ENCODE data around the gene CBX6.

CBX6 gene

GRCh38 chr22:38840129-38840528 lies 31.9 kb downstream of the CBX6 start:
- no peak for DNase-seq (ENCODE audit: low read depth)

GRCh38 chr22:38839686-38840085 lies 32.3 kb downstream of the CBX6 start:
- no peak for DNase-seq (ENCODE audit: low read depth)

- DNase-seq (ENCODE audit: low read depth): no peak
Observed at GRCh38 chr22:38837414-38837928, 34.5 kb downstream of the CBX6 start.

- no peak for DNase-seq (ENCODE audit: low read depth)
Observed at GRCh38 chr22:38835888-38836301, 36.1 kb downstream of the CBX6 start.

GRCh38 chr22:38834991-38835390 lies 37.0 kb downstream of the CBX6 start:
- no peak for DNase-seq (ENCODE audit: low read depth)

GRCh38 chr22:38834215-38834953 lies 37.6 kb downstream of the CBX6 start:
- no peak for DNase-seq (ENCODE audit: low read depth)

- no peak for DNase-seq (ENCODE audit: low read depth)
Observed at GRCh38 chr22:38833061-38833460, 39.0 kb downstream of the CBX6 start.

GRCh38 chr22:38832005-38832978 lies 39.7 kb downstream of the CBX6 start:
- no peak for DNase-seq (ENCODE audit: low read depth)

GRCh38 chr22:38831166-38831945 lies 40.7 kb downstream of the CBX6 start:
- no peak for DNase-seq (ENCODE audit: low read depth)

- DNase-seq (ENCODE audit: low read depth): no peak
Observed at GRCh38 chr22:38830845-38831108, 41.2 kb downstream of the CBX6 start.

GRCh38 chr22:38830026-38830844 lies 41.8 kb downstream of the CBX6 start:
- no peak for DNase-seq (ENCODE audit: low read depth)

GRCh38 chr22:38829485-38829884 lies 42.5 kb downstream of the CBX6 start:
- no peak for DNase-seq (ENCODE audit: low read depth)

GRCh38 chr22:38828616-38829205 lies 43.3 kb downstream of the CBX6 start:
- DNase-seq (ENCODE audit: low read depth): no peak

GRCh38 chr22:38828191-38828590 lies 43.8 kb downstream of the CBX6 start:
- no peak for DNase-seq (ENCODE audit: low read depth)

GRCh38 chr22:38827510-38827909 lies 44.5 kb downstream of the CBX6 start:
- no peak for DNase-seq (ENCODE audit: low read depth)

GRCh38 chr22:38826801-38827200 lies 45.2 kb downstream of the CBX6 start:
- DNase-seq (ENCODE audit: low read depth): no peak

GRCh38 chr22:38826386-38826785 lies 45.6 kb downstream of the CBX6 start:
- DNase-seq (ENCODE audit: low read depth): no peak

GRCh38 chr22:38824585-38824984 lies 47.4 kb downstream of the CBX6 start:
- peak; percentile 24 for DNase-seq (ENCODE audit: low read depth)

- DNase-seq (ENCODE audit: low read depth): no peak
Observed at GRCh38 chr22:38823637-38824036, 48.4 kb downstream of the CBX6 start.

GRCh38 chr22:38823076-38823475 lies 48.9 kb downstream of the CBX6 start:
- DNase-seq (ENCODE audit: low read depth): no peak

- DNase-seq (ENCODE audit: low read depth): no peak
Observed at GRCh38 chr22:38820020-38820419, 52.0 kb downstream of the CBX6 start.
